Retinal pigment epithelial cell (primary cell): ENCODE measurements around the gene PIP5KL1.

ENCODE experiments used
- DNase-seq: peaks from one replicate; pipeline ENCODE4 v3.0.0-alpha.2; 2010; ENCODE audit warnings: low read depth
- H3K4me3 ChIP-seq: 2 replicates; pipeline ENCODE4 v1.5.1; 2011; ENCODE audit warnings: mild to moderate bottlenecking, low read length, control low read depth, moderate library complexity
- TF ChIP-seq, protein P1 (sequence below): conservative IDR thresholded peaks from 2 replicates; pipeline ENCODE4 v1.5.1; 2011; ENCODE audit warnings: low read depth, low read length, control low read depth, inconsistent platforms

Gene PIP5KL1

DNA sequence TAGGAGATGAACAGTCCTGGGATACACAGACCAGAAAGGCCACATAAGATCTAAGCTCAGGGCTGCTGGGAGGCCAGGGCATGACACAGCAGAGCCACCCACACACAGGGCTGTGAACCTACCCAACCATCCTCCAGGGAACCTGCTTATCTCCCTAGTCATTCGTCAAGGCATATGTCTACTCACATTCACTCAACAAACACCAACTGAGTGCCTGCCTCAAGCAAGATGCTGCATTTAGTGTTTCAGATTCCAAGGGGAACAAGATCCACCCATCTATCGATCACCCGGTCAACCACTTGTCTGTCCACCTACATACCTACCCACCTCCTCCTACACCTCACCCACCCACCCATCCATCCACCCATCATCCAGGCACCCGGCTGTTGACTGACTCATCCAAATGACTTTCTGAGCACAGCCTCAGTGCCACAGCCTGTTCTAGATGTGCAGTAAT, 5.2 kb upstream of the PIP5KL1 start:
- no peak for DNase-seq
- H3K4me3 ChIP-seq = no peak overlapping the region
- TF ChIP-seq, protein P1, sequence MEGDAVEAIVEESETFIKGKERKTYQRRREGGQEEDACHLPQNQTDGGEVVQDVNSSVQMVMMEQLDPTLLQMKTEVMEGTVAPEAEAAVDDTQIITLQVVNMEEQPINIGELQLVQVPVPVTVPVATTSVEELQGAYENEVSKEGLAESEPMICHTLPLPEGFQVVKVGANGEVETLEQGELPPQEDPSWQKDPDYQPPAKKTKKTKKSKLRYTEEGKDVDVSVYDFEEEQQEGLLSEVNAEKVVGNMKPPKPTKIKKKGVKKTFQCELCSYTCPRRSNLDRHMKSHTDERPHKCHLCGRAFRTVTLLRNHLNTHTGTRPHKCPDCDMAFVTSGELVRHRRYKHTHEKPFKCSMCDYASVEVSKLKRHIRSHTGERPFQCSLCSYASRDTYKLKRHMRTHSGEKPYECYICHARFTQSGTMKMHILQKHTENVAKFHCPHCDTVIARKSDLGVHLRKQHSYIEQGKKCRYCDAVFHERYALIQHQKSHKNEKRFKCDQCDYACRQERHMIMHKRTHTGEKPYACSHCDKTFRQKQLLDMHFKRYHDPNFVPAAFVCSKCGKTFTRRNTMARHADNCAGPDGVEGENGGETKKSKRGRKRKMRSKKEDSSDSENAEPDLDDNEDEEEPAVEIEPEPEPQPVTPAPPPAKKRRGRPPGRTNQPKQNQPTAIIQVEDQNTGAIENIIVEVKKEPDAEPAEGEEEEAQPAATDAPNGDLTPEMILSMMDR = no peak

DNA sequence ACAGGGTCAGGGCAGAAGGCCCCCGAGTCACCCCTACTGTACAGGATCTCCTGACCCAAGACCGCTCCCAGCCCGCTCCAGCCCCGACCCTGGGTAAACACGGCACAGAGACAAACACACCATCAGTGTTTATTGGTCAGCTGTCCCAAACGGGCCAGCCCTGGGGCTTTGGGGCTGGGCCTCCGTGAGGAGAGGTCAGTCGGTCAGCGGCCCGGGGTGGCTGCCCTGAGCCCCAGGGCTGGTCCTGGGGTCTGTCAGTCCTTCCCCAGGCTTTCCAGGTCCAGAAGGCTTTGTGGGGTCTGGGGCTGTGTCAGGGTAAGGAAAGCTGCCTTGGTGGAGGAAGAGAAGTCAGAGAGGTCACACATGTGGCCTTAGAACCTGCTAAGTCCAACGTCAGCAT, 4.4 kb upstream of the PIP5KL1 start:
- DNase-seq = no peak
- no peak overlapping the region for H3K4me3 ChIP-seq
- TF ChIP-seq, protein P1 = no peak

DNA sequence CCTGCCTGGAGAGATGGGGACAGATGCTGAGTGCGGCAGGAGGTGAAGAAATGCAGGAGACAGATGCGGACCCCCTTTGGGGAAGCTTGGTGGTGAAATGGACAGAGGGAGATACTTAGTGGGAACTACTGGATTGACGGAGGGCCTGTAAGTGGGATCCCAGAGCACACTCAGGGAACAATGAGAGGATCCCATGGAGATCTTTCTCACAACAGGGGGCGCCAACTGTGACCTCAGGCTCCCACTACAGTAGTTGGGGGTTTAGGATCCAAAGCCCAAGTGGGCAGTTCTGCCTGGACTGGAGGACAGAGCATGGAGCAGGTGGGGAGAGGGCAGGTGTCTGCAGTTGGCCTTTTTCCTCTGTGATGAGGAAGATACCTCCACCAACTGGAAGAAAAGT, 3.7 kb upstream of the PIP5KL1 start:
- TF ChIP-seq, protein P1 = peak; percentile 5
- no peak for DNase-seq
- no peak overlapping the region for H3K4me3 ChIP-seq

DNA sequence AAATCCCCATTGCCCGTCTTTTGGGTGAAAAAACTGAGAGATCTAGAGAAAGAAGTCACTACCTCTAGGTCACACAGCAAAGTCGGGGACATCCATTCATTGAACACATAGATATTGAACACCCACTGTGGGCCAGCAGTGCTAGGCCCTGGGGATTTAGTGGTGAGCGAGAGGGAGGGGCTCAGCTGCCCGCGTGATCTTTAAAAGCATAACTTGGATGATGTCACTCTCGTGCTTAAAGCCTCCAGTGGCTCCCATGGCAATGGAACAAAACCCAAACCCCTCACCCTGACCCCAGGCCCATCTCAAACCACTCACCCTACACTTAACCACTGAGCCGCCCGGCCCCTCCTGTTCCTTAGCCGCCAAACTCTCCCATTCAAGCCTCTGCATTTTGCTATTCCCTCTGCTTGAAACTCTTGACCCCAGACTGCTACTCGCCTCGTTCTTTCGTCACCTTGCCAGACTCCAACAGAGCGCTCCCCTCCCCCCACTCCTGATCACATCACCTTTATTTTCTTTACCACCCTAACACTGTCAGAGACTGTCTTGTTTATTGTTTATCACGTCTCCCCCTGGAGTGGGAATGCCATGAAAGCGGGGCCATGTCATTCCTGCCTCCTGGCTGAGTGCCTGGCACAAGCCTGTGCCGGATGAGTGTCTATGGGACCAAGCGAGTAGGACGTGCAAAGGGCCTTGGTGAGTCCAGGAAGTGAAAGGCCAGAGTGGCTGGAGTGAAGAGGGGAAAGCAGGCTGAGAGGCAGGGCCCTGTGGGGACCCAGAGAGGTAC, 710 bp upstream of the PIP5KL1 start:
- TF ChIP-seq, protein P1 = no peak
- peak overlapping the region; percentile 56 for H3K4me3 ChIP-seq

DNA sequence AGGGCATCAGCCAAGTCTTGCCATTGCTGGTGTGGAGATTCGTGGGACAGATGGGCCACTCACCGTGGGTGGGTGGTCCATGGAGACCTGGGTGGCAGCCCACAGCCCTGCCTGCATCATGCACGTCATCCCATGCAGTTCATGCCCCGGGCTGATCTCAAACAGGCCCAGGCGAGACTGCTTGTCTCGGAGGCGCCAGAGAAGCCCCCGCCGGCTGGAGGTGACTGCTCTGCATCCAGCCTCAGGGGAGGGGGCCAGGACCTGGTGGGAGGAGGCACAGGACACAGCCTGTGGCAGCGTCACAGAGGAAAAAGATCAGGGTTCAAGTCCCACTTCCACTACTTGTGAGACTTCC, 975 bp downstream of the PIP5KL1 start:
- TF ChIP-seq, protein P1 = no peak
- H3K4me3 ChIP-seq = no peak overlapping the region
- DNase-seq = no peak

More for the DNA sequence above, 710 bp upstream of the PIP5KL1 start:
- peak; percentile 68 for DNase-seq

DNA sequence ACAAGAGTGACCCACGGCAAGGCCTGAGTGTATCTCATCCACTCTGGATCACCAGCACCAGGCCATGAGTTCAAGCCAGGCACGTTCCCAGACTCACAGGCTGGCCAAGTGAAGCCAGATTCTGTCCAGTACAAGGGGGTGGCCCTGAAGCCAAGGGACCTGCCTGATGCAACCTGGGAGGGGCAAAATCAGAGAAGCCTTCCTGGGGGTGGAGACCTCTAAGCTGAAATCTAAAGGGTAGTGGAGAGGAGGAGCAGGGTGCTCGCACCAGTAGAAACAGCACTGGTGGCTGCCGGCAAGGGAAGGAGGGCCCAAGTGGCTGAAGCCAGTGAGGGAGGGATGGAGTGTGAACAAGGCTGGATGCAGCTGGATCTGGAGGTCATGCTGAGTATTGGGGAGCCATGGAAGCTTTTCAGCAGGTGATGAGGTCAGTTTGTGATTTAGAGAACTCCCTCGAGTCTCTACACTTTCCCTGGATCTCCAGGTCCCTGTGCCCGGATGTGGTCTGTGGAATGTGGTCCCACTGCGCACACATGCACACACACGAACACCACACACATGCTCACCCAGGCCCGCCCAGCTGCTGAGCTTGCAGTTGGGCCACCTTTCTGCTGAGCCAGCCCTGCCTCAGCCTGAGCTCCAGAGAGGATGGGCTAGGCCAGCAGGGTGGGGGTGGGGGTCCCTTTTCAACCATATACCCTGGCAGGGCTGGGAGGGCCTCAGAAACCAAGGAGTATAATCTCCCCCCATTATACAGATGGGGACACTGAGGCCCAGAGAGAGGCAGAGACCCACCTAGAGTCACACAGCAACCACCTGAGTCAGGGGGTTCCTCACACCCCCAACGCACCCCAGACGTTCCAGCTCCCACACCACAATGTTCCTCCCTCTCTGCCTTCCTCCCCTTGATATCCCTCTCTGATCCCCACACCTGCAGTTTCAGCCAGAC, 1.6 kb downstream of the PIP5KL1 start:
- no peak overlapping the region for H3K4me3 ChIP-seq
- TF ChIP-seq, protein P1 = no peak
- no peak for DNase-seq
